Inflammatory macrophage treated with lipopolysaccharide for 4 hours (primary cell): Measurements from ENCODE around the gene TRERF1.
"Not testable (repeated sequence)": the region's sequence is repeated elsewhere in the genome, so short reads cannot be mapped to it uniquely, and the experiment has no call there.

Source experiments
- DNase-seq: peaks from one replicate; pipeline ENCODE4 v3.0.0-alpha.2; 2020

TRERF1 gene

DNA sequence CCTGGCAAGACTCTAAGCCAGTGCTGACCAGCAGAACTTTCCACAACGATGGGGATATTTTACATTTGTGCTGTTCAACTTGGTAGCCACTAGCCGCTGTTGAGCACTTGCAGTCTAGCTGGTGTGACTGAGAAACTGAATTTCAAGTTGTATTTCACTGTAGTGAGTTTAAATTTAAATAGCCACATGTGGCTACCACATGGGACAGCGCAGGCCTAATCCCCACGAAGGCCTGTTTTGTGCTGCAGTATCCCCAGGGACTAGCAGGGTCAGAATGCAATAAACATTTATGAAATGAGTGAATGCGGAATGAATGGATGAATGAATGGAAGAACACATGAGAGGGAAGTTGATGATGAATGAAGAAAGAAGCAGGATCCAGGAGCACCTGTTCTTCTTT, 115.8 kb downstream of the TRERF1 start:
- DNase-seq: no peak

DNA sequence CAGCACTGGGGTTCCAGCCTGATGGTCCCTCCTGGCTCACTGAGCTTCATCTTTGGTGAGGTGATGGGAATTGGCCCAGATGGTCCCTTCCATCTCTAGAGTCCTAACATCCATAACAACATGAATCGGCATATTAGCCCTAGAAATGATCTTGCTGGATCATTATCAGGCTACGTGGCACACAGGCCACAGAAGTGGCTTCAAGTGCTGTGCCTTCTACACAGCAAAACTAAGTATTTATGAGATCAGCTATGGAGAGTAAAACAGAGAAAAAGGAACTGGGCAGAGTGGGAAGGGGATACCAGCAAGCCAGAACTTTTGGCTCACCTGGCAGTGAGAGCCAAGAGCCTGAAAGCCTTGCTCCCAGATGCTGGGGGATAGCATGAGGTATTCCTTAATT, 116.9 kb downstream of the TRERF1 start:
- DNase-seq: no peak

DNA sequence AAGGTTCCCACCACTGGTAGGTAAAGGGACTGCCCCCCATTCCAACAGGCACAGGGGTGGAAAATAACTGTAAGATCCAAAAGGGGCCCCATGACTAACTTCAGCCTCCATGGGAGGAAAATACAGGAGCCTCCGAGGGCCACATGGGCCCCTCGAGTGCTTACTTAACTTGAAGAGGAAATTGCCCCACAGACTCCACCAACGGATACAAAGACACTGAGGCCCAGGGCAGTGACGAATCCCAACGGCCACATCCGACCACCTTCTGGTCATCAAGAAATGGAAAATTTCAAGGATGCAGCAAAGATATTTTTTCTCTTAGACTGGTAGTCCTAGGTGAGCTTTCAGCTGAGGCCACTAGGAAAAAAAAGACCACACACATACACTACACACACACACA, 118.1 kb downstream of the TRERF1 start:
- DNase-seq: peak; percentile 79

DNA sequence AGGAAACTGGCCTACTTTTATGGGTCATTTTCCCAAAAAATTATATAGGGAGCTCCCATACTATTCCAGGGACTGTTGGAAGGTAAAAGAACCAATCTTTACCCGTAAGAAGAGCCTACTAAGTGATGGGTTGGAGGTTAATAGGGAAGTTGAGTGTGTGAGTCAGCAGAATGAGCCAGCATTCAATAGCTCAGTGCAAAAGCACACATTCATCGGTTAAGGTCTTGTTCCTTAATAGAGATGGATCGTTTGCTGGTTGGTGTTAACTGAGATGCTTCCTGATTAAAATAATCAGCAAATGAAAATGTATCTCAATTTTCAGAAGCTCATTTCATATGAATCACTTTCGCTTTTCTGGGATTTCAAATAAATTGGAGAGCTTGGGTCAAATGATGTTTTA, 118.8 kb downstream of the TRERF1 start:
- peak; percentile 60 for DNase-seq

DNA sequence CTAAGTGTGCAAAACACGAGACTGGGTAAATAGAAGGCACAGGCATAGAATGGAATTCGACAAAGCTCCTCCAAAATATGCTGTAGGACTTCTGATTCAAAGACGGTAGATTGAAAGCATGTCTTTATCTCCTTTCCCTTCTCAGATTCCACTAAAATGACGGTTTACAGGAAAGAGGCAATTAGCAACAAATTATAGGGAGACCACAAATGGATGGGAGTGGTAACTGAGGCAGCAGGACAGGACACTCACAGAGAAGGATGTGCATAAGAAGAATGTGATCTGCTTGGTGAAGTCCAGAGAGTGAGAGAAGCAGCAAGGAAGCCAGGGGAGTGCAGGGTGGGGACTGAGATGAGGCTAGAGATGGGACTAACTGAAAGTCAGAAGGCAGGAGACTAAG, 120.7 kb downstream of the TRERF1 start:
- DNase-seq: no peak

DNA sequence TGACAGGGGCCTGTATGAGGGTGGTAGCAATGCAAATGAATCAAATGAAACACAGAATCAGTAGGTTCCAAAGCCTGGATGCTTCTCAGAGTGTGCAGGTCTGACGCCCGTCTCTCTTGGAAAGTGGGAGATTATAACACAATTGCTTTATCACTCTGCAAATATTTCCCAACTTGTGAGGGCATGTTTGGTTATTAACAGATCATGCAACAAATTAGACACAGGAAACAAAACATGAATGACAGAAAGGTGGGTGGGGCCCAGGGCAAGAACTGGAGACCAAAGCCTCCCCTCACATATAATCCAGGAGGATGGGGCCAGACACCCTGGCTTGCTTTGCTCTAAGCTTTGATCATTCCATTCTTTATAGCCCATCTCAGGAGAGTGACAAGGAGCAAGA, 125.5 kb downstream of the TRERF1 start:
- DNase-seq: no peak

DNA sequence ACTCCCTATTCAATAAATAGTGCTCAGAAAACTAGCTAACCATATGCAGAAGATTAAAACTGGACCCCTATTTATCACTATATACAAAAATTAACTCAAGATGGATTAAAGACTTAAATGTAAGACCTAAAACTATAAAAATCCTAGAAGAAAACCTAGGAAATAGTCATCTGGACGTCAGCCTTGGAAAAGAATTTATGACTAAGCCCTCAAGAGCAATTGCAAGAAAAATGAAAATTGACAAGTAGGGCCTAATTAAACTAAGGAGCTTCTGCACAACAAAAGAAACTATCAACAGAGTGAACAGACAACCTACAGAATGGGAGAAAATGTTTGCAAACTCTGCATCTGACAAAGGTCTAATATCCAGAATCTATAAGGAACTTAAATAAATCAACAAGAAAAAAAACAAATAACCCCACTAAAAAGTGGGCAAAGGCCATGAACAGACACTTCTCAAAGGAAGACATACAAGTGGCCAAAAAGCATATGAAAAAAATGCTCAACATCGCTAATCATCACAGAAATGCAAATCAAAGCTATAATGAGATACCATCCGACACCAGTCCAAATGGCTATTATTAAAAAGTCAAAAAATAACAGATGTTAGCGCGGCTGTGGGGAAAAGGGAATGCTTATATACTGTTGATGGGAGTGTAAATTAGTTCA, 126.9 kb downstream of the TRERF1 start:
- not testable (repeated sequence) for DNase-seq

DNA sequence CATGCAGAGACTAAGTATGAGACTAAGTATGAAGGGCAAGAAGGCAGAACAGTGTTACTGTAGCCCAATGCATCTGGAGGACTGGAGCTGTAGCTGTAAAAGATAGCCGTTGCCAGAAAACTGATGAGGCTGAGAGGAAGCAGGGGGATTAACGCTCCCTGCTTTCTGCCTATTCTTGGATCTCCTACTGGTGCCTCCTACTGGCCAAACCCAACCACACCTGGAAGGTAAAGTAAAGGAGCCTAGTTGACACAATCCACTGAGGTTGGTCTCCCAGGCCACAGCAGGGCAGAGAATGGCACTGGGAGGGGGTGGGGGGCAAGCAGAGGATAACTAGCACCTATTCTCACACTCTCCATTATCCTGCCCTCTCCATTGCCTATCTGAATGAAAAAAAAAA, 129.1 kb downstream of the TRERF1 start:
- no peak for DNase-seq

DNA sequence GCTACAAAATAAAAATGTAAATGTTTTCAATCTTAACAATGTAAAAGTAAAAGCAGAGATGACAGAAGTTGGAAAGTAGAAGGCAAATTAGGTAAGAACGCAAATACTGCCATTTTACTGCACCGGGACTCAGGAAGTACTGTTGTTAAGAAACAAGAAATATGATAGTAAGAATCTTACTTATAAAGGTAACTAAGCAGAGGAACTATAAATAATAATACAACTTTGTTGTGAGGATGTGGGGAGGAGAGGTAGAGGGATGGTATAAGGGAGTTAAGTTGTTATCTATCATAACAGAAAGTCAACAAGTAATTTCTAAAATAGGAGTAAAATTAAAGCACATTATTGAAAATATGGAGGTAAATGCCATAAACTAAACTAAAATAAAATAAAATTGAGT, 129.8 kb downstream of the TRERF1 start:
- no peak for DNase-seq

DNA sequence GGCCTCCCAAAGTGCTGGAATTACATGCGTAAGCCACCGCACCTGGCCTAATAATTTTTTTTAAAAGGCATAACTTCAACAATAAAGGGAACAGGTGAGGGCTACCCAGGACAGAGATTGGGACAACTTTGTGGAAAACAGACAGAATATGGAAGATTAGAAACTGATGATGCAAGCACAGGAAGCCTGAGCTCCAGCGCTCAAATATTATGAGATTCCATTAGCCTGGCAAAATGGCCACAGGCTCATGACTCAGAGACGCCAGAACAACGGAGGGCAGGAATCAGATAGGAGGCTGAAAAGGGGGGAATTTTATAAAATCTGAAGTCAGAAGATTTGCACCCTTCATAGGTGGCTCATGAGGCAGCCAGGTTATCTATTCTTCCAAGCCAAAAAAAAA, 131.0 kb downstream of the TRERF1 start:
- DNase-seq: no peak

DNA sequence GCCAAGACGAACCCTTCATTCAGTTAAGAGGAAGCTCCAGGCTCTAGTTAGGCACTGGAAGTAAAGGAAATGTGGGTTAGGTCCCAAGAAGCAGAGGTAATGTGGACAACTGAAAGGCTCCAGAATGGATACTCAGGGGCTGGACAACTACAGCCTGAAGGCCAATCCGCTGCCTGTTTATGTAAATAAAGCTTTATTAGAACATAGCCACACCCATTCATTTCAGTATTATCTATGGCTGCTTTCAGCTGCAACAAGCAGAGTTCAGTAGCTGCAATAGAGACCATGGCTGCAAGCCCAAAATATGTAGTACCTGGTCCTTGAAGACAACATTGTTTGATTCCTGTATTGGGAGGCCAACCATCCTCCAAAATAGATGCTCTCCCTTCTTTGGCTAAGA, 133.2 kb downstream of the TRERF1 start:
- DNase-seq: no peak

DNA sequence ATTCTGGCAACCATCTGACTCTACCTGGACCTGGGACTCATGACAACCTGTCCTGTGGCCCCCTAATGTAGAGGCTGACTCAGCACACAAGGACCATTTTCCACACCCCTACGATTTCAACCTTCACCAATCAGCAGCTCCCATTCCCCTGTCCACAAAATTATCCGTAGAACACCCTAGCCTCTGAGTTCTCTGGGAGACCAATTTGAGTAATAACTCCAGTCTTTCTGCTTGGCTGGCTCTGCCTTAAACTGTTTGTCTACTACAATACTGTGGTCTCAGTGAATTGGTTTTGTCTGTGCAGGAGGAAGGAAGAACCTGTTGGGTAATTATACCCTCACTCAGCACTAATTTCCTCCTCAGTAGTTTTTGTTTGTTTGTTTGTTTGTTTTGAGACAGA, 134.7 kb downstream of the TRERF1 start:
- peak; percentile 19 for DNase-seq

DNA sequence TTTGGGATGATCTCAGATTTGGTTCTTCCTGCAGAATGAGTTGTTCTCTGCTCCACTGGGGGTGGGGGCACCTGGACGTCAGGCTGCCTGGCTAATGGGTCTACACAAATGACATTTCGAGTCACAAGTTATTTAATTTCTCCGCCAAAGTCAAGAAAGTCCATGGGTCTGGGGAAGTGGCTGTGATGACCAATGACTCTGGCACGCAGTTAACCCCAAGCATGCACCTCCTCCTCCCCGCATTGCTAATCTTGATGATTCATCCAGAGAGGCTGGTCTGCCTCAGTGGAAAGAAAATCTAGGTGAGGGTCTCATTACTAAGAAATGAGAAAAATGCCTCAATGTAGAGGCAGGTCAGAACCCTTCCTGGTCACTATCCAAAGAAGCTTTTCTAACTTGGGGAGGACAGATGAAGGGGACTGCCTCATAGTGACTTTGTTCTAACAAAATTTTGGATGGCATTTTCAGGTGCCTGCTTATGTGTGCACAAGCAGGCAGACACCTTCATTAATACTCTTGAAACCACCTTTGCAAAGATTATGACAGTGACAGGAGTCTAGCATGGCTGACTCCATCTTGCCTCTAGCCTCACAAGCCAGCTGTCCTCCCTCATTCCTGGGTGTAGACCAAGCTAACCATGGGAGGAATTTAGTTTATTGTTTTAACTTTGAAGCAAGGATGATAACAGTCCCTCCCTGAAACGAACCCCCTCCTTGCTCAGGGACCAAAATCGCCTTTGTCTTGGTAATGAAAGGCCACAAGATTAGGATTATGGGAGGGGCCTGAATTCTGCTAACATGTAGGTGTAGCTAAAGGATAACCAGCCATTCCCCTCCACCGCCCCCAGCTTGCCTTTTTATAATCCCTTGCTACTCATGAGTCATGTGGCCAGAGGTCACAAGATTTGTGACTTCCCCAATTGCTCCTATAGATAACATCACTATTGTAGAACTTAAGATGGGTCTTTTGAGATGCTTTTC, 135.4 kb downstream of the TRERF1 start:
- DNase-seq: peak; percentile 80

DNA sequence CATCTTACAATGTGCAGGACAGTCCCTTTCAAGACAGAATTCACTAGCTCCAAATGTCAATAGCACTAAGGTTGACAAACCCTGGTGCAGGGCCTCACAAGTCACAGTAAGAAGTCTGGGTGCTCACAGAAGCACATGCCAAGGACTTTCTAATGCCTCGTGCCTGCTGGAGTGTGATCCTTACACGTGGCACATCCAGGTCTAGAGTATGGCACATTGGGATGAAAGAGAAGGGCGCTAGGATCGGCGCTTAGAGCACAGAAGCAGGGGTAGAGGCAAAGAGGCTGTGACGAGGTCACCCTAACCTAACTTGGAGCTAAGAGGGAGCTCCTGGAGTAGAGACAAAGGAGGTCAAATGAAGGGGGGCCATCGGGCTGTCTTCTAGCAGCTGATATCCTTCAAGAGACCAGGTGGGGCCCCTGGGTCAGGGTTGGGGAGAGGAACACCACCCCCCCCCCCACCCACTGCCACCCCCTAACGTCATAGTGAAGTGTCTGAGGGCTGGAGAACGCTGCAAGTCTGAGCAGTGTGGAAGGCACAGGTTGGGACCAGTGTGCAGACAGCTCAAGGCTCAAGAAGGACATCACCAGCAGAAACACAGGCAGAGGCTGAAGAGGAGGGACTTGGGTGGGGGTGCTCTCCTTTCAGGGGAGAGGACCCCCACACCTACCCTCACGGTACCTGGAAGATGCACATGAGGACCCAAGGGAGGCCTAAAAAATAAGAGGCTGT, 136.3 kb downstream of the TRERF1 start:
- DNase-seq: no peak

DNA sequence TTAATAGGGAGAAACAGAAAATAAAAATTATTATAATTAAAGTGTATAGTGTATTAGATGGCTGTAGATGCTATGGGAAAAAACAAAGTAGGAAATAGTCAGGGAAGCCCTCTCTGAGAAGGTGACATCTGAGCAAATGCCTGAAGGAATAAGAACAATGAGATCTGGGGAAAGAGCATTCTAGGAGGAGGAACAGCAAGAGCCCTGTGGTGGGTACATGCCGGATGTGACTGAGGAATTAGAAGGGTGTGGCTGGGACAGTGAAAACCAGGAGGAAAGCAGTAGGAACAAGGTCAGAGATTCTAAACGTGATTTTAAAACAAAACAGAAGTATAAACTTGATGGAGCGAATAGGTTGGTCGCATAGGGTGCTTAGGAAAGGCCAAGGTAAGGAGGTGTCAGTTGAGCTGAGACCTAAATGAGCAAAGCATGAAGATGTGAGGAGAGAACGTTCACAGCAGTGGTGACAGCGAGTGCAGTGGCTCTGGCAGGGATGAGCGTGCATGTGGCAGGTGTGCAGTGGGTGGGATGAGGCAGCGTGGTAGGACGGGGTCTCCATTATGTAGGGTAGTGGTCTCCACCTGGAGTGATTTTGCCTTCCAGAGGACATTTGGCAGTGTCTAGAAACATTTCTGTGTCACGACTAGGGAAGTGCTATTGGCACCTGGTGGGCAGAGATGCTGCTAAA, 137.0 kb downstream of the TRERF1 start:
- peak; percentile 15 for DNase-seq

DNA sequence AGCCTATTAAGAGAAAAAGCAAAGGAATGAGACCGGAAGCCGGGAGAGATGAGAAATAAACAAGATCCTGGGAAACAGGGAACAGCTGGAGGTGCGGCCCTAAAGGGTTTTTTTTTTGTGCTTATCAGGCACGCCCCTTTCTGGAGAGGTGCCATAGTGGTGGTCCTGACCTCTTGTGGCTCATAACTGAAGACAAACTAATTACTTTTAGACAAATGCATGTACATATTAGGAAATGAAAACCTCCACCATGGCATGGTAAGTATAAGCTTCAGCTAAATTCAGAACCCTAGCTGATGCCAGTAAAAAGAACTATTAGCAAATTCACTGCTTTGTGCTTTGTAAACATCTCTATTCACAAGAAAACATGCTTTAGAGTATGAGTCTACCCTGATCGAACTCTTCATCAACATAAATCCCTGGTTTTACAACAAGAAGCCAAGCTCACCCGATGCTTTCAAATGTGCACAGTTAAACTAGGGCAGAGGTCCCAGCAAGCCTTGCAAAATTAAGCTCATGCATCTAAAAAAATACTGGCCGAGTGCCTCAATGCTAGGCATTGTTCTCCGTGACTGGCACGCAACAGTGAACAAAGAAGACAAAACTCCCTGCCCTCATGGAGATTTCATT, 137.7 kb downstream of the TRERF1 start:
- DNase-seq: no peak

DNA sequence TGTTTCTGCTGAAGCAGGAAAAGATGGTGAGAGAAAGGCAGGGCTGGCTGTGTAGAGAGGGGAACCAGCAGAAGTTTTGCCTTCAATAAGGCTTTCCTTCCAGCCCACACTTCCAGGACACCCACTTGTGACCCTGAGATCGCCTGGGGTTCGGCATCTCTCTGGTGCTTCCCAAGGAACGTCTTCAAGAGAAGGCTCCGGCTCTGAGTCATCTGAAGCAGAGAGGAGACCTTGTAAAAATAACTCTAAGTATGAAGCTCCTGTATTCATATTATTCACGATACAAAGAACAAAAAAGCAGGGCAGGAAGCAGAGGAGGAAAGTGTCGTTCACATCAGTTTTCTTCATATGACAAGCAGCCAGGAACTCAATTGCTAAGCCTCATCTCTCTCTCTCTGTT, 138.7 kb downstream of the TRERF1 start:
- peak; percentile 26 for DNase-seq

DNA sequence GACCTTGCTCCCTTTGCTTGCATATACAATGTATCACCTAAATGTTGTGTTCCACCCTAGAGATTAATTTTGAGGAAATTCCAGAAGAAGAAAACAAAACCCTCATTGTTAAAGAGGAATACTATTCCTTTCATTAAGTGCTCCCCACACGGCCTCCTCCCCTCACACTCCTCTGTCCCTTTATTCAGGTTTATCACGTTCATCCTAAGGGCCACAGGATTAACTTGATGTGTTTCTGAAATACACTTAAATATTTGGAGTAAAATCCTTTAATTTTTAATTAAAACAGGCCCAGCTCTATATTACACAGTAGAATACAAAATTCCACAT, 144.6 kb downstream of the TRERF1 start:
- no peak for DNase-seq

DNA sequence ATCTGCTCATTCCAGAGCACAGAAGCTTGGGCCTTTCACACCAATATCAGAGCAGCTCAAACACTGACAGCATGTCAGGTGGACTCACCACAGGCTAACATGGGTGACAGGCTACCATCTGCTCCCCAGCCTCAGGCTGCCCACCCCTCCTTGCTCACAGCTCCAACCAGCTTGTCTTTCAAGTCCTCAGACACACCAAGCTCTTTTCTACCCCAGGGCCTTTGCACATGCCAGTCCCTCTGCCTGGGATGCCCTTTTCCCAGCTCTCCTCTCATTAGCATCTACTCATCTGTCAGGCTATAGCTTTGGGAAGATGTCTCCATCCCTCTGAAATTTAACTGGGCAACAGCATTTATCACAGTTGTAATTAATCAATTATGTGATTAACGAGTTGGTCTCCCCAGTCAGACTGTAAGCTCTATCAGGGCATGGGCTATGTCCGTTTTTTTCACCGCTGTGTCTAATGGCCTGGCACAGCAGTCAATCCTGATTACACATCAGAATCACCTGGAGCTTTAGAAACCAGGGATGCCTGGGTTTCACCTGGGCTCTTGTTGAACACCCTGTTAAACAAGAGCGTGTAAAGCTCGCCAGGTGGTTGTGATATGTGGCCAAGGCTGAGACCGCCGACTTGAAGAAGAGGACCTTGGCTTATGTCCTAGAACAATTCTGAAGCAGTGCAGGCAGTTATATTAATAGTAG, 145.1 kb downstream of the TRERF1 start:
- DNase-seq: no peak

DNA sequence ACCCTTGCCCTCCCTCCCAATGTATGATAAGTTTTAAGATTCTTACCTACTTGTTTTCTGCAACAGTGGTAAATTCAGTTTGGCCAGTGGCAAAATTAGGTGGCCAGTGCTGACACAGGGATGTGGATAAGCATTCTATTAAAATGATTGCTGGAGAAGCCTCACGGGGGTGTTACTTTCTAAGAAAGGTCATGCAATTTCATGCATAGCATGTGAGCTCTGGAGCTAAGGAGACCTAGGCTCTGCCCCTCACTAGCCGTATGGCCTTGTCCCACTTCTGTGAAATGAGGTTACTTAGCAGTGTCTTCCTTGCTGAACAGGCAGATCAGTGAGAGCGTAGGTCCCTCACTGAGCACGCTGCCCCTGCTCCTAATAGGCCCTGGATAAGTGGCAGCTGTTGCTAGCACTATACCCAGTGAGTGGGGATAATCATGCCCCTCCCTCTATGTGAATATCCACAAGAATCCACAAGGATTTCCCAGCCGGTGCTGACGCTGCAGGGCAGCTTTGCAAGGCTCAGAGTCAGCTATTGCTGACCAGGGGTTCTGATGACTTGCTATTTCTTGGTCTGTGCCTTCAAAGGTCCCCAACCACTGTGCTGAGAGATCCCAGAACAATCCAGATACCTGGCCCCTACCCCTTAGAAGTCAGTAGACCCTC, 147.5 kb downstream of the TRERF1 start:
- DNase-seq: no peak

DNA sequence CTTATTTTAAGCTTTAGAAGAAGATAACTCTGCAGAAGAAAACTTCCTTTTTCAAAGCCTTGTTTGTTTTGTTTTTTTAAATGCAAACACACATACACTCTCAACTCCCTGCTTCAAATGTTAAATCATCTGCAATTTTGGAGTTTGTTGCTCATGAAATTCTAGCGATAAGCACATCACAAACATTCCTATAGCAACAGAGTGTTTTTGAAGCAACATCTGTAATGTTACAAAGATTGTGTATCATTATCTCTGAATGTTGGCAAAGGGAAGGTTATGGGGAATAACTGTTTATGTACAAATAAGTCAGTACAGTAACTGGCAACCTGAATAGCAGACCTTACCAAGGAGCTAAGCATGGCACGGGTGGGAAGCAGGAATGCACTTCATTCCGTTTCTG, 149.3 kb downstream of the TRERF1 start:
- no peak for DNase-seq
